Heart right ventricle (tissue), 16 donors: ENCODE measurements around the gene PDLIM4. TPM values are rescaled to one million over a fixed set of nuclear protein-coding genes. Genes with fewer than 3 reads are reported as not detected.

Experiments
- ATAC-seq, 8 donors: fragments of 200-7000 bp; cut with Tn5 transposase; one replicate each; pipeline ENCODE4 v1.9.1; 2020; ENCODE audit warnings: mild to moderate bottlenecking in 8 of 8, moderate library complexity in 8 of 8, moderate number of reproducible peaks in 1 of 8
- DNase-seq, 2 donors: peaks; one replicate each; pipeline ENCODE4 v3.0.0-alpha.2; 2020
- H3K27ac ChIP-seq, 10 donors: fragments of 200-600 bp; sonication (generic) in 2 of 10; one replicate each; pipeline versions ENCODE4 v1.5.0 to v1.8.0; 2020 to 2022; ENCODE audit warnings: mild to moderate bottlenecking in 3 of 10
- H3K27me3 ChIP-seq, 7 donors: fragments of 200-600 bp; one replicate each; pipeline ENCODE4 v1.8.0; 2021 to 2022; ENCODE audit warnings: mild to moderate bottlenecking in 2 of 7
- H3K36me3 ChIP-seq, 9 donors: fragments of 200-600 bp; sonication (generic) in 1 of 9; one replicate each; pipeline versions ENCODE4 v1.5.0 to v1.8.0; 2020 to 2022; ENCODE audit warnings: mild to moderate bottlenecking in 2 of 9
- H3K4me1 ChIP-seq, 9 donors: fragments of 200-600 bp; sonication (generic) in 1 of 9; one replicate each; pipeline versions ENCODE4 v1.5.0 to v1.8.0; 2020 to 2022; ENCODE audit warnings: mild to moderate bottlenecking in 4 of 9
- H3K4me3 ChIP-seq, 10 donors: fragments of 200-600 bp; sonication (generic) in 2 of 10; one replicate each; pipeline versions ENCODE4 v1.5.0 to v1.8.0; 2020 to 2022; ENCODE audit warnings: mild to moderate bottlenecking in 7 of 10, moderate library complexity in 2 of 10
- H3K9me3 ChIP-seq, 11 donors: fragments of 200-600 bp in 10 of 11; sonication (generic) in 2 of 11; one replicate each; pipeline versions ENCODE4 v1.5.0 to v1.8.0; 2013 to 2022; ENCODE audit warnings: mild to moderate bottlenecking in 2 of 11, control low read depth in 1 of 11, moderate library complexity in 1 of 11
- WGBS, 2 donors: extraction: QIAGEN DNeasy Blood & Tissue Kit; methylation state at CpG; one replicate each; pipeline ENCODE4 v1.1.7; 2013; ENCODE audit warnings: inconsistent platforms in 1 of 2; 5-methylcytosine and 5-hydroxymethylcytosine counted together
- intact Hi-C, 10 donors: fragments of 100-400 bp; cut with DNase I; formaldehyde crosslinking; loops; one replicate each; pipeline versions ENCODE4 v1.11.1 to v1.14.2; 2022
- long read RNA-seq, 3 donors: library from polyadenylated mRNA; unstranded; transcript quantifications; one replicate each; pipeline ENCODE4 v2.0.0, GENCODE V29; 2020 to 2021
- polyA plus RNA-seq, 2 donors: library from polyadenylated mRNA; stranded (reverse); fragments of 200-250 nt; gene quantifications; one replicate each; pipeline ENCODE4 v1.2.3, GENCODE V29; 2013
- total RNA-seq, 10 donors: library from RNA; stranded (reverse); fragmentation: NEBNext Ultra II Directional in 3 of 10; extraction: Animal tissue kit (Norgen Biotek cat#: 25700) in 3 of 10; gene quantifications; one replicate each; pipeline versions ENCODE4 v1.2.1 to v1.2.4, GENCODE V29; 2021 to 2023
- TF ChIP-seq, protein P1 (sequence below), 9 donors: fragments of 200-600 bp; sonication (generic) in 2 of 9; IDR thresholded peaks; one replicate each; pipeline versions ENCODE4 v1.5.0 to v1.8.0; 2021 to 2022; ENCODE audit warnings: antibody characterized with exemption in 9 of 9, mild to moderate bottlenecking in 5 of 9, moderate library complexity in 1 of 9
- donor health status: Arrhythmogenic right ventricular cardiomyopathy.
- donor health status: ischemic (EF 13 %, LVEDD 7.1; RV severe dilation, severe dysfunction).
- donor health status: healthy with polysubstance abuse.
- donor health status: DM: no; HTN: yes; CAD: no.
- donor health status: DM: no; HTN: no; CAD: no.
- donor health status: ischemic (EF 25% LVEDD 6.9; RV normal size, moderate dysfunction).
- donor health status: ischemic (EF 25% LVEDD 5.7; RV mildly dilated, moderate dysfunction).
- donor health status: healthy.
- donor health status: DM: yes; HTN: yes; CAD: no.
- donor health status: Ischemic cardiomyopathy.
- donor health status: ischemic (EF 35%, LVEDD 5.7; RV mildly dilated, moderate dysfunction).
- donor health status: nonischemic (EF 11% LVEDD 7.7; RV severe dilation, severe dysfunction).
- donor health status: DM: yes; HTN: yes; CAD: no.
- donor health status: PGD.
- donor health status: ischemic (EF 29% LVEDD 5.4; RV normal size, mild dysfunction).
- donor health status: nonischemic (EF 23%, LVEDD 6.1; RV moderate dilation, normal function).

PDLIM4 gene, protein sequence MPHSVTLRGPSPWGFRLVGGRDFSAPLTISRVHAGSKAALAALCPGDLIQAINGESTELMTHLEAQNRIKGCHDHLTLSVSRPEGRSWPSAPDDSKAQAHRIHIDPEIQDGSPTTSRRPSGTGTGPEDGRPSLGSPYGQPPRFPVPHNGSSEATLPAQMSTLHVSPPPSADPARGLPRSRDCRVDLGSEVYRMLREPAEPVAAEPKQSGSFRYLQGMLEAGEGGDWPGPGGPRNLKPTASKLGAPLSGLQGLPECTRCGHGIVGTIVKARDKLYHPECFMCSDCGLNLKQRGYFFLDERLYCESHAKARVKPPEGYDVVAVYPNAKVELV
- total RNA-seq: 1 to 10 TPM; 2.1 to 8.7 (median 3.4) TPM
- 10 to 100 TPM in 1 of 2 donors, 1 to 10 TPM in 1; 3.4 to 15.3 TPM for polyA plus RNA-seq
- long read RNA-seq, donor 1, partial matches to known transcripts: 0 of 3 reads
- long read RNA-seq, donor 1, other reads (novel, unspliced or antisense): 1 of 3 reads
- long read RNA-seq, donor 2, transcript PDLIM4-201 (7 exons, 2,282 nt): major isoform, 14 of 16 reads
- long read RNA-seq, donor 2, partial matches to known transcripts: 1 of 16 reads
- long read RNA-seq, donor 2, other reads (novel, unspliced or antisense): 1 of 16 reads
- long read RNA-seq, donor 3, transcript PDLIM4-201 (7 exons, 2,282 nt): major isoform, 19 of 22 reads
- long read RNA-seq, donor 3, partial matches to known transcripts: 1 of 22 reads
- long read RNA-seq, donor 3, other reads (novel, unspliced or antisense): 1 of 22 reads

DNA sequence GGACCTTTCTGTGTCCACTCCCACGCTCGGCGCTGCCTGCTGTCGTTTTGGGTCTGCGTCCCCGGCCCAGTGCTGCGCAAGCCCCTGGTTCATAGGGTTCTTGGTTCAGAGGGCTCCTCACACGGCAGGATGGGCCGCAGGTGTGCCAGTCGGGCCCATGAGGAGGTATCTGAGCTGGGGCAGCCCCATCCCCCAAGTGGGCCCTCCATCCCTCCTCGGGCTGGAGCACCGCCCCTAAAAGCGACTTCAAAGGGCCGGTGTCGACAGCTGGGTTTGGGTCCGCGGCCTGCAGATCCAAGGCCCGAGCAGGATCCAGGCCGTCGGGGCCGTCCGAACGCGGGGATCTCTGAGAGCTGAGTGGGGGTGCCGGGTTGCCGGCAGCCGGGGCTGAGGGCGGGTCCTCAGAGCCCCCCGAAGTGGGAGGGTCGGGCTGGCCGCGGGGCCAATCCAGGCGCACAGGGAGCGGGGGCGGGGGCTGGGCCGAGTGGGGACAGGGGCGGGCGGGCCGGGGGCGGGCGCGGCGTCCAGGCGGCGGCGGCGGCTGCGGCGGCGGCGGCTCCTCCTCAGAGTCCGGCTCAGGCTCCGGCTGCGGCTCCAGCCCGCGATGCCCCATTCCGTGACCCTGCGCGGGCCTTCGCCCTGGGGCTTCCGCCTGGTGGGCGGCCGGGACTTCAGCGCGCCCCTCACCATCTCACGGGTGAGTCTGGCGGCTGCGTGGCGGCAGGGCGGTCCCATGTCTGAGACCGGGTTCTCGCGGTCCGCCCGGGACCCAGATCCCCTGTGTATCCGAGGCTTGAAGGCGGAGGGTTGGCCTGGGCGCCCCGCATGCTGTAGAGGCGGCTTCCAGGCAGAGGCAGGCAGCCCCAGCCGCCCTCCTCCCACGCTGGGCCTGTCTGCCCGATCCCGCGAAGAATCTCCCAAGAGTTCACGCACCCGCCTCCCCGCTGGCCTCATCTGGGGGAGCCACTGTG, at the start of gene PDLIM4:
Gene PDLIM4, plus strand, starts transcription at position 566 of the 971 bp plus-strand sequence. Its CDS starts 39 bp downstream, at position 605.
- intact Hi-C loops: no loop called here
- TF ChIP-seq, protein P1, sequence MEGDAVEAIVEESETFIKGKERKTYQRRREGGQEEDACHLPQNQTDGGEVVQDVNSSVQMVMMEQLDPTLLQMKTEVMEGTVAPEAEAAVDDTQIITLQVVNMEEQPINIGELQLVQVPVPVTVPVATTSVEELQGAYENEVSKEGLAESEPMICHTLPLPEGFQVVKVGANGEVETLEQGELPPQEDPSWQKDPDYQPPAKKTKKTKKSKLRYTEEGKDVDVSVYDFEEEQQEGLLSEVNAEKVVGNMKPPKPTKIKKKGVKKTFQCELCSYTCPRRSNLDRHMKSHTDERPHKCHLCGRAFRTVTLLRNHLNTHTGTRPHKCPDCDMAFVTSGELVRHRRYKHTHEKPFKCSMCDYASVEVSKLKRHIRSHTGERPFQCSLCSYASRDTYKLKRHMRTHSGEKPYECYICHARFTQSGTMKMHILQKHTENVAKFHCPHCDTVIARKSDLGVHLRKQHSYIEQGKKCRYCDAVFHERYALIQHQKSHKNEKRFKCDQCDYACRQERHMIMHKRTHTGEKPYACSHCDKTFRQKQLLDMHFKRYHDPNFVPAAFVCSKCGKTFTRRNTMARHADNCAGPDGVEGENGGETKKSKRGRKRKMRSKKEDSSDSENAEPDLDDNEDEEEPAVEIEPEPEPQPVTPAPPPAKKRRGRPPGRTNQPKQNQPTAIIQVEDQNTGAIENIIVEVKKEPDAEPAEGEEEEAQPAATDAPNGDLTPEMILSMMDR (IDR thresholded peaks at IDR 0.05): no peak
- Histone ChIP-seq H3K27me3 (peaks cover 0 to 24% (median 0%) of the 10 kb centered on the region in 7 donors), H3K4me3 (peak within 1 kb of the TSS in 9 of 10 donors; percentile 45 to 67 (median 58)), H3K36me3 (no peaks in the 10 kb centered on the region), H3K9me3 (no peaks in the 10 kb centered on the region), H3K4me1 (peaks cover 17 to 69% (median 47%) of the 10 kb centered on the region in 9 donors), H3K27ac (peak within 1 kb of the TSS in 8 of 10 donors; percentile 62 to 85 (median 71))
- DNase-seq: peak; percentile 27 to 34
- ATAC-seq: peak in 2 of 8 donors; percentile 21 to 39
- WGBS, 2 donors: 26 to 27% methylated on average over 74 to 84 of the region's 88 CpGs

- no peak for ATAC-seq
- TF ChIP-seq, protein P1 (IDR thresholded peaks at IDR 0.05): no peak
- Histone ChIP-seq H3K27ac (peak overlapping the region in 1 of 10 donors; percentile 5), H3K4me1 (peaks cover 23 to 86% (median 60%) of the 10 kb centered on the region in 9 donors), H3K36me3 (peaks cover 0 to 97% (median 34%) of the 10 kb centered on the region in 9 donors), H3K4me3 (no peak overlapping the region), H3K27me3 (no peaks in the 10 kb centered on the region), H3K9me3 (no peaks in the 10 kb centered on the region)
- intact Hi-C loops: no loop called here
- no peak for DNase-seq
- 93 to 98% methylated on average over 5 of the region's 5 CpGs for WGBS, 2 donors
Measured at GRCh38 chr5:132207778-132208177, 49.7 kb upstream of the PDLIM4 start.

DNA sequence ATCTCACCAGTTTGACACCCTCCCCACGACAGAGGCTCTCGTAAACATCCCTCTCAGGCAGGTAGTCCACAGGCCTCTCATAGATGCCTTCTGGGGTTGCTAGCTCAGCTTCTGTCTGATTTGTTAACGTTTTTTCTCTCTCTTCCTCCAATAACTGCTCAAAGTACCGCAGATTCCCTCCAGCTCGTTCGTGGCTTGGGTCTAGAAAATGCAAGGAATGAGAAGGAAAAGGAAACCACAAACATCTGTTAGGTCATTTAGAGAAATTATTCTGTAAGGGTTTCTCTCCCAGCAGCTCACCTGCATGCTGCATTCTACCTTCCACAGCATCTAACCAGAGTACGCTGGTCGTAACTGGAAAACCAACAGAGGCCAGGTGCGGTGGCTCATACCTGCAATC, 48.4 kb upstream of the PDLIM4 start:
- intact Hi-C loops: no loop called here
- Histone ChIP-seq H3K36me3 (peaks cover 0 to 96% (median 41%) of the 10 kb centered on the region in 9 donors), H3K4me3 (no peak overlapping the region), H3K27ac (no peak overlapping the region), H3K4me1 (peaks cover 19 to 87% (median 63%) of the 10 kb centered on the region in 9 donors), H3K9me3 (no peaks in the 10 kb centered on the region), H3K27me3 (no peaks in the 10 kb centered on the region)
- TF ChIP-seq, protein P1 (IDR thresholded peaks at IDR 0.05): no peak
- no peak for ATAC-seq
- WGBS, 2 donors: 79 to 82% methylated on average over 9 of the region's 9 CpGs
- no peak for DNase-seq
